ENCODE data around the gene ZNF750.

The ZNF750 gene

DNA sequence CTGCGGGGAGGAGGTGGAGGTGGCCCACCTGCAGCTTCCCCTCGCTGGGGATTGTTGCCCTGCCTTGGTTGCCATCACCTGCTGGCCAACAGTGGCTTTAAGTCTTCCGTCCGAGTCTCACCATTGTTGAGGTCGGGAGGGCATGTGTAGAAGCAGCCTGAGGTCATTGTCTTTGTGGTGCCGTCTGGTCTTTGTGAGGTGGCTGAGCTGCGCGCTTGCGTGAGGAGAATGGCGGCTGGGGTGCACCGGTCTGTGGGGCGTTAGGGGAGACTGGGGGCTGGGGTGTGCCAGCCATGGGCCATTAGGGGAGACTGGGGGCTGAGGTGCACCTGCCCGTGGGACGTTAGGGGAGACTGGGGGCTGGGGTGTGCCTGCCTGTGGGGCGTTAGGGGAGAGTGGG lies 36.2 kb downstream of the ZNF750 start:
- TF ChIP-seq PAX5 (IDR thresholded peaks at IDR 0.05; ENCODE audit: insufficient read depth, low read length, severe bottlenecking) (no peak), POU2F2 (IDR thresholded peaks at IDR 0.05; ENCODE audit: low read depth, low read length) (no peak), TAF1 (IDR thresholded peaks at IDR 0.05; ENCODE audit: low read depth, low read length) (no peak), SPI1 (IDR thresholded peaks at IDR 0.05; ENCODE audit: low read depth, low read length) (no peak), POLR2A (IDR thresholded peaks at IDR 0.05; ENCODE audit: low read depth, low read length) (no peak), POLR2AphosphoS5 (IDR thresholded peaks at IDR 0.05; ENCODE audit: low read depth, low read length) (no peak)
- DNase-seq (ENCODE audit: insufficient read length, low spot score) = no peak
- no peak for FAIRE-seq

GRCh38 chr17:82803185-82803584 lies 36.6 kb downstream of the ZNF750 start:
- FAIRE-seq (no peak), DNase-seq (ENCODE audit: insufficient read length, low spot score) (no peak)
- TF ChIP-seq TAF1 (IDR thresholded peaks at IDR 0.05; ENCODE audit: low read depth, low read length) = no peak
- TF ChIP-seq PAX5 (IDR thresholded peaks at IDR 0.05; ENCODE audit: insufficient read depth, low read length, severe bottlenecking) = no peak
- TF ChIP-seq POLR2A (IDR thresholded peaks at IDR 0.05; ENCODE audit: low read depth, low read length) = no peak
- TF ChIP-seq POLR2AphosphoS5 (IDR thresholded peaks at IDR 0.05; ENCODE audit: low read depth, low read length) = no peak
- no peak for TF ChIP-seq POU2F2 (IDR thresholded peaks at IDR 0.05; ENCODE audit: low read depth, low read length)
- no peak for TF ChIP-seq SPI1 (IDR thresholded peaks at IDR 0.05; ENCODE audit: low read depth, low read length)

- DNase-seq (ENCODE audit: insufficient read length, low spot score) (no peak), FAIRE-seq (no peak)
- no peak for TF ChIP-seq POLR2AphosphoS5 (IDR thresholded peaks at IDR 0.05; ENCODE audit: low read depth, low read length)
- TF ChIP-seq SPI1 (IDR thresholded peaks at IDR 0.05; ENCODE audit: low read depth, low read length) = no peak
- TF ChIP-seq POU2F2 (IDR thresholded peaks at IDR 0.05; ENCODE audit: low read depth, low read length) = no peak
- TF ChIP-seq PAX5 (IDR thresholded peaks at IDR 0.05; ENCODE audit: insufficient read depth, low read length, severe bottlenecking) = no peak
- no peak for TF ChIP-seq TAF1 (IDR thresholded peaks at IDR 0.05; ENCODE audit: low read depth, low read length)
- no peak for TF ChIP-seq POLR2A (IDR thresholded peaks at IDR 0.05; ENCODE audit: low read depth, low read length)
These were observed 37.6 kb downstream of the ZNF750 start for GRCh38 chr17:82802075-82802780.

DNA sequence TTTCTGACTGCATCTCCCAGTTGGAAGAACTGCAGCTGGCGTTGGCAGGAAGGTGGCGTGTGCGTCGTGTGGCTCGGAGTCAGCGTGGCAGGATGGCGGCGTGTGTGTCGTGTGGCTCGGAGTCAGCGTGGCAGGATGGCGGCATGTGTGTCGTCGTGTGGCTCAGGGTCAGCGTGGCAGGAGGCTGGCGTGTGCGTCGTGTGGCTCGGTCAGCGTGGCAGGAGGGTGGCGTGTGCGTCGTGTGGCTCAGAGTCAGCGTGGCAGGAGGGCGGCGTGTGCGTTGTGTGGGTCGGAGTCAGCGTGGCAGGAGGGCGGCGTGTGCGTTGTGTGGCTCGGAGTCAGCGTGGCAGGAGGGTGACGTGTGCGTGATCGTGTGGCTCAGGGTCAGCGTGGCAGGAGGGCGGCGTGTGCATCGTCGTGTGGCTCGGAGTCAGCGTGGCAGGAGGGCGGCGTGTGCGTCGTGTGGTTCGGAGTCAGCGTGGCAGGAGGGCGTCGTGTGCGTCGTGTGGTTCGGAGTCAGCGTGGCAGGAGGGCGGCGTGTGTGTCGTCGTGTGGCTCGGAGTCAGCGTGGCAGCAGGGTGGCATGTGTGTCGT lies 38.3 kb downstream of the ZNF750 start:
- no peak for TF ChIP-seq POU2F2 (IDR thresholded peaks at IDR 0.05; ENCODE audit: low read depth, low read length)
- TF ChIP-seq PAX5 (IDR thresholded peaks at IDR 0.05; ENCODE audit: insufficient read depth, low read length, severe bottlenecking) = no peak
- no peak for TF ChIP-seq TAF1 (IDR thresholded peaks at IDR 0.05; ENCODE audit: low read depth, low read length)
- no peak for TF ChIP-seq SPI1 (IDR thresholded peaks at IDR 0.05; ENCODE audit: low read depth, low read length)
- no peak for TF ChIP-seq POLR2AphosphoS5 (IDR thresholded peaks at IDR 0.05; ENCODE audit: low read depth, low read length)
- no peak for TF ChIP-seq POLR2A (IDR thresholded peaks at IDR 0.05; ENCODE audit: low read depth, low read length)
- FAIRE-seq (peak; percentile 41), DNase-seq (ENCODE audit: insufficient read length, low spot score) (no peak)

DNA sequence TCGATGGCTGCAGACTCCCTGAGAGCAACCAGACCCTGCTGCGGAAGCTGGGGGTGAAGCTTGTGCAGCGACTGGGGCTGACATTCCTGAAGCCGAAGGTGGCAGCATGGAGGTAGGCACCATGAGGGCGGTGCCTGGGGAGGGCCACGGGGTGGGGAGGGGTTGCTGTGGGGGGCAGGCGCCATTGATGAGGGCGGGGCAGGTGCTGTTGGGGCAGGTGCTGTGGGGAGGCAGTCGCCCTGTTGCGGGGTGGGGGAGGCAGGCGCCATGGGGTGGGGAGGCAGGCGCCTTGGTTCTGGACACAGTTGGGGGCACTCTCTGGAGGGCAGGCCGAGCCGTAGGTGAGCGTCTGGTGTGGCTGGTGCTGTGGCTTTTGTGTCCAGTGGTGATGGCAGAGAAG lies 38.9 kb downstream of the ZNF750 start:
- DNase-seq (ENCODE audit: insufficient read length, low spot score) (no peak), FAIRE-seq (no peak)
- TF ChIP-seq POLR2A (IDR thresholded peaks at IDR 0.05; ENCODE audit: low read depth, low read length) (no peak), POLR2AphosphoS5 (IDR thresholded peaks at IDR 0.05; ENCODE audit: low read depth, low read length) (no peak), TAF1 (IDR thresholded peaks at IDR 0.05; ENCODE audit: low read depth, low read length) (no peak), PAX5 (IDR thresholded peaks at IDR 0.05; ENCODE audit: insufficient read depth, low read length, severe bottlenecking) (no peak), POU2F2 (IDR thresholded peaks at IDR 0.05; ENCODE audit: low read depth, low read length) (no peak), SPI1 (IDR thresholded peaks at IDR 0.05; ENCODE audit: low read depth, low read length) (no peak)

- no peak for TF ChIP-seq SPI1 (IDR thresholded peaks at IDR 0.05; ENCODE audit: low read depth, low read length)
- no peak for TF ChIP-seq POLR2AphosphoS5 (IDR thresholded peaks at IDR 0.05; ENCODE audit: low read depth, low read length)
- TF ChIP-seq POLR2A (IDR thresholded peaks at IDR 0.05; ENCODE audit: low read depth, low read length) = no peak
- TF ChIP-seq TAF1 (IDR thresholded peaks at IDR 0.05; ENCODE audit: low read depth, low read length) = no peak
- no peak for DNase-seq (ENCODE audit: insufficient read length, low spot score)
These were observed 40.2 kb downstream of the ZNF750 start for GRCh38 chr17:82799591-82799990.

GRCh38 chr17:82798752-82799151 lies 41.1 kb downstream of the ZNF750 start:
- TF ChIP-seq POLR2A (IDR thresholded peaks at IDR 0.05; ENCODE audit: low read depth, low read length) (no peak), POU2F2 (IDR thresholded peaks at IDR 0.05; ENCODE audit: low read depth, low read length) (no peak), PAX5 (IDR thresholded peaks at IDR 0.05; ENCODE audit: insufficient read depth, low read length, severe bottlenecking) (no peak), POLR2AphosphoS5 (IDR thresholded peaks at IDR 0.05; ENCODE audit: low read depth, low read length) (no peak), SPI1 (IDR thresholded peaks at IDR 0.05; ENCODE audit: low read depth, low read length) (no peak), TAF1 (IDR thresholded peaks at IDR 0.05; ENCODE audit: low read depth, low read length) (no peak)
- DNase-seq (ENCODE audit: insufficient read length, low spot score) = no peak
- FAIRE-seq = no peak

More at GRCh38 chr17:82799591-82799990, 40.2 kb downstream of the ZNF750 start:
- FAIRE-seq = no peak

DNA sequence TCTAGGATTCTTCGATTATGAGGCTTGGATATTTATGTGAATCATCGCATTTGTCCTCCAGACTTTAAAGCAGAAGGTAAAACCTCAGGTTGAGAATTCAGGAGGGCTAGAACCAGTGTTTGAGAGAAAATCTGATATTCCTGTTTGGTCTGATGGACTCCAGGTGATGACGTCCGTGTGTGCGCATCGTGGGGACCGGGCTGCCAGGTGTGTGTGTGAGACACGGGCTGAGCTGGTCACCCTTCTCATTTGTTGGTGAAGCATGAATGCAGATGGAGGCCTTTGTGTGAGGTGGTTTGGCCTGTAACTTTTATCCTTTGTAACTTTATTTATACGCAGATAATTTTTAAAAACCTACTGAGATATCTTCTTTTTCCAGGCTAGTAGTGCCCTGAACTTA lies 42.8 kb downstream of the ZNF750 start:
- DNase-seq (ENCODE audit: insufficient read length, low spot score) = no peak
- TF ChIP-seq PAX5 (IDR thresholded peaks at IDR 0.05; ENCODE audit: insufficient read depth, low read length, severe bottlenecking) (no peak), POLR2AphosphoS5 (IDR thresholded peaks at IDR 0.05; ENCODE audit: low read depth, low read length) (no peak), TAF1 (IDR thresholded peaks at IDR 0.05; ENCODE audit: low read depth, low read length) (no peak), SPI1 (IDR thresholded peaks at IDR 0.05; ENCODE audit: low read depth, low read length) (no peak), POU2F2 (IDR thresholded peaks at IDR 0.05; ENCODE audit: low read depth, low read length) (no peak), POLR2A (IDR thresholded peaks at IDR 0.05; ENCODE audit: low read depth, low read length) (no peak)
- no peak for FAIRE-seq

DNA sequence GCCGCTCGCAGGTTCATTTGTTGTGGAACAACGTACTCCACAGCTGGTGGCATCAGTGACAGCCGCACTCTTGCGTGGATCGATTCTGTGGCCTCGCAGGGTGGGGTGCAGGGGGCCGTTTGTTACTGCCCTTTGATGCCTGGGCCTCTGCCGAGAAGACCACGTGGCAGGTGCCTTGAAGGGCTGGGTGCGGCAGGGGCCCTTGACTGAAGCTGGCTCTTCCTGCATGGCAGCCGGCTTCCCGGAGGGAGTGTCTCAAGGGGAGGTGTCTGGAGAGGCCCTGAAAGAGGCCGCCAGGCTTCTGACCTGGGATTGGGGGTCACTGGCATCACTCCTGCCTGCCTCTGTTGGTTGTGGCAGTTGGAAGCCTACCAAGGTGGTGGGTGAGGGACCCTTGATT lies 44.2 kb downstream of the ZNF750 start:
- DNase-seq (ENCODE audit: insufficient read length, low spot score) (no peak), FAIRE-seq (no peak)
- no peak for TF ChIP-seq POLR2A (IDR thresholded peaks at IDR 0.05; ENCODE audit: low read depth, low read length)
- no peak for TF ChIP-seq POU2F2 (IDR thresholded peaks at IDR 0.05; ENCODE audit: low read depth, low read length)
- TF ChIP-seq SPI1 (IDR thresholded peaks at IDR 0.05; ENCODE audit: low read depth, low read length) = no peak
- TF ChIP-seq POLR2AphosphoS5 (IDR thresholded peaks at IDR 0.05; ENCODE audit: low read depth, low read length) = no peak
- no peak for TF ChIP-seq PAX5 (IDR thresholded peaks at IDR 0.05; ENCODE audit: insufficient read depth, low read length, severe bottlenecking)
- TF ChIP-seq TAF1 (IDR thresholded peaks at IDR 0.05; ENCODE audit: low read depth, low read length) = no peak

Data from GM12891 (cell line).